ENCODE results near the gene CSNK1A1.

DNA sequence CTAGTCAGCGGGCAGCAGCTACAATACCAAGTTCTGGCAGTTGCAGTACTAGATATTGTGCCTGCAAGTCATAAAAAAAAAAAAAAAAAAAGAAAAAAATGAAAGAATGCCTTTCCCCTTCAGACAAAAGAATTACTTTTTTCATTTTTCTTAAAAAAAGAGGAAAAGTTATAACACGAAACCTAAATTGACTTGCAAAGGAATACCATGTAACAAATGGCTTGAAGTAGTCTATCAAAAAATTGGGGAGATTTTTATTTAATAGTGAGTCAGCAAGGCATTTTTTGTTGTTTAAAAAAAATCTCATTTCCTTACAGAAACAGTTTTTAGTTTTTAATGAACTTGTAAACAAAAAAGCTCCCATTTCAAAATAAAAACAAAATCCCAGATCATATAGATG lies 55.6 kb downstream of the CSNK1A1 start:
- TF ChIP-seq RAD21 (IDR thresholded peaks at IDR 0.05; ENCODE audit: low read length) (no peak), EP300 (IDR thresholded peaks at IDR 0.05; ENCODE audit: borderline replicate concordance in 1 of 2, low read depth in 1 of 2, low read length in 1 of 2) (no peak), RCOR1 (IDR thresholded peaks at IDR 0.05; ENCODE audit: low read length) (no peak), RFX5 (IDR thresholded peaks at IDR 0.05; ENCODE audit: low read length) (no peak), NFIC (IDR thresholded peaks at IDR 0.05; ENCODE audit: borderline replicate concordance) (no peak)
- TF ChIP-seq, protein P1, sequence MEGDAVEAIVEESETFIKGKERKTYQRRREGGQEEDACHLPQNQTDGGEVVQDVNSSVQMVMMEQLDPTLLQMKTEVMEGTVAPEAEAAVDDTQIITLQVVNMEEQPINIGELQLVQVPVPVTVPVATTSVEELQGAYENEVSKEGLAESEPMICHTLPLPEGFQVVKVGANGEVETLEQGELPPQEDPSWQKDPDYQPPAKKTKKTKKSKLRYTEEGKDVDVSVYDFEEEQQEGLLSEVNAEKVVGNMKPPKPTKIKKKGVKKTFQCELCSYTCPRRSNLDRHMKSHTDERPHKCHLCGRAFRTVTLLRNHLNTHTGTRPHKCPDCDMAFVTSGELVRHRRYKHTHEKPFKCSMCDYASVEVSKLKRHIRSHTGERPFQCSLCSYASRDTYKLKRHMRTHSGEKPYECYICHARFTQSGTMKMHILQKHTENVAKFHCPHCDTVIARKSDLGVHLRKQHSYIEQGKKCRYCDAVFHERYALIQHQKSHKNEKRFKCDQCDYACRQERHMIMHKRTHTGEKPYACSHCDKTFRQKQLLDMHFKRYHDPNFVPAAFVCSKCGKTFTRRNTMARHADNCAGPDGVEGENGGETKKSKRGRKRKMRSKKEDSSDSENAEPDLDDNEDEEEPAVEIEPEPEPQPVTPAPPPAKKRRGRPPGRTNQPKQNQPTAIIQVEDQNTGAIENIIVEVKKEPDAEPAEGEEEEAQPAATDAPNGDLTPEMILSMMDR (IDR thresholded peaks at IDR 0.05): no peak
- TF ChIP-seq, protein P2, sequence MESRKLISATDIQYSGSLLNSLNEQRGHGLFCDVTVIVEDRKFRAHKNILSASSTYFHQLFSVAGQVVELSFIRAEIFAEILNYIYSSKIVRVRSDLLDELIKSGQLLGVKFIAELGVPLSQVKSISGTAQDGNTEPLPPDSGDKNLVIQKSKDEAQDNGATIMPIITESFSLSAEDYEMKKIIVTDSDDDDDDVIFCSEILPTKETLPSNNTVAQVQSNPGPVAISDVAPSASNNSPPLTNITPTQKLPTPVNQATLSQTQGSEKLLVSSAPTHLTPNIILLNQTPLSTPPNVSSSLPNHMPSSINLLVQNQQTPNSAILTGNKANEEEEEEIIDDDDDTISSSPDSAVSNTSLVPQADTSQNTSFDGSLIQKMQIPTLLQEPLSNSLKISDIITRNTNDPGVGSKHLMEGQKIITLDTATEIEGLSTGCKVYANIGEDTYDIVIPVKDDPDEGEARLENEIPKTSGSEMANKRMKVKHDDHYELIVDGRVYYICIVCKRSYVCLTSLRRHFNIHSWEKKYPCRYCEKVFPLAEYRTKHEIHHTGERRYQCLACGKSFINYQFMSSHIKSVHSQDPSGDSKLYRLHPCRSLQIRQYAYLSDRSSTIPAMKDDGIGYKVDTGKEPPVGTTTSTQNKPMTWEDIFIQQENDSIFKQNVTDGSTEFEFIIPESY (IDR thresholded peaks at IDR 0.05; ENCODE audit: borderline replicate concordance, low read depth): no peak
- TF ChIP-seq, protein P3, sequence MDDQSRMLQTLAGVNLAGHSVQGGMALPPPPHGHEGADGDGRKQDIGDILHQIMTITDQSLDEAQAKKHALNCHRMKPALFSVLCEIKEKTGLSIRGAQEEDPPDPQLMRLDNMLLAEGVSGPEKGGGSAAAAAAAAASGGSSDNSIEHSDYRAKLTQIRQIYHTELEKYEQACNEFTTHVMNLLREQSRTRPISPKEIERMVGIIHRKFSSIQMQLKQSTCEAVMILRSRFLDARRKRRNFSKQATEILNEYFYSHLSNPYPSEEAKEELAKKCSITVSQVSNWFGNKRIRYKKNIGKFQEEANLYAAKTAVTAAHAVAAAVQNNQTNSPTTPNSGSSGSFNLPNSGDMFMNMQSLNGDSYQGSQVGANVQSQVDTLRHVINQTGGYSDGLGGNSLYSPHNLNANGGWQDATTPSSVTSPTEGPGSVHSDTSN (IDR thresholded peaks at IDR 0.05): no peak

Measured in SK-N-SH (cell line).